GM12891 (cell line): ENCODE results near the gene ADAMTS5.

ENCODE experiments used
- POLR2A ChIP-seq: IDR thresholded peaks from 2 replicates; pipeline ENCODE4 v1.6.1; 2011; ENCODE audit warnings: low read depth, low read length, control low read depth
- POLR2AphosphoS5 ChIP-seq: IDR thresholded peaks from 2 replicates; pipeline ENCODE4 v1.6.1; 2011; ENCODE audit warnings: low read depth, low read length, control low read depth
- POU2F2 ChIP-seq: IDR thresholded peaks from 2 replicates; pipeline ENCODE4 v1.6.1; 2011; ENCODE audit warnings: low read depth, mild to moderate bottlenecking, control low read depth, low read length, moderate library complexity
- SPI1 ChIP-seq: IDR thresholded peaks from 2 replicates; pipeline ENCODE4 v1.6.1; 2011; ENCODE audit warnings: low read depth, low read length, control low read depth
- TAF1 ChIP-seq: IDR thresholded peaks from 2 replicates; pipeline ENCODE4 v1.6.1; 2011; ENCODE audit warnings: low read depth, low read length, control low read depth

DNA sequence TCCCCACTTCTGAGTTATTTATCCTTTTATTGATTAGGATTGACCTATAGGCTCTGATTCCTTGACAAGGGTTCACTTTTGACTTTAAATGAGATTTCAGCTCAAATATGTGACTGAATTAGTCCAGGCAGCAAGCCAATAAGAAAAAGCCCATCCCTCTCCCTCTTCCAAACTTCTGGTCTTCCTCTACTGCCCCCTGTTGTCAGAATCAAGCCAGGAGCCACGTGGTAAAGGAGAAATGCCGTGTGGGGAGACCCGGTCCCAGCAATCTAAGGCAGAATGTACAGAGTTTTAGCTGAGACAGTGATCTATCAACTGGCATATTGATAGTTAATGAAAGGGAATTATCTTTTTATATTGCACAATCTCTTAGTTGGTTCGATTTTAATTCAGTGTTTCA, 5.2 kb downstream of the ADAMTS5 start:
- TF ChIP-seq POLR2AphosphoS5 (no peak), POLR2A (no peak), POU2F2 (no peak), TAF1 (no peak), SPI1 (no peak)
